ENCODE data around the gene C11orf87. TPM values are rescaled to one million over a fixed set of nuclear protein-coding genes. Genes with fewer than 3 reads are reported as not detected.

The C11orf87 gene
- total RNA-seq, 1 experiment from 2014 or later, result not detected

- Histone ChIP-seq H3K79me2 (ENCODE audit: low read depth) (no peaks in the 10 kb centered on the region), H3K9me2 (ENCODE audit: insufficient read depth) (no peaks in the 10 kb centered on the region), H4K20me1 (ENCODE audit: insufficient read depth) (no peaks in the 10 kb centered on the region), H3K4me1 (replicated peaks; ENCODE audit: insufficient read depth) (no peaks in the 10 kb centered on the region), H3K27me3 (ENCODE audit: insufficient read depth, low read depth) (no peaks in the 10 kb centered on the region), H3K4me3 (no peak overlapping the region), H3F3A (ENCODE audit: insufficient read depth, low read depth) (no peaks in the 10 kb centered on the region), H3K4me2 (no peak overlapping the region), H2AFZ (no peak overlapping the region), H3K27ac (no peak overlapping the region), H3K36me3 (ENCODE audit: low read depth) (no peaks in the 10 kb centered on the region), H3K9me3 (ENCODE audit: insufficient read depth, low read depth) (no peaks in the 10 kb centered on the region)
- intact Hi-C loops (cut with micrococcal nuclease; ENCODE audit: unreplicated experiment), result no loop called here
- ChIA-PET POLR2A (ENCODE audit: unreplicated experiment) (no interaction called here), CTCF (no interaction called here)
- no TSS peak for BruUV-seq (replicated peaks)
- DNase-seq, result no peak
- no peak for TF ChIP-seq EZH2 (IDR thresholded peaks at IDR 0.05; ENCODE audit: low read depth)
Observed at GRCh38 chr11:109377039-109377742, 44.8 kb upstream of the C11orf87 start.

- intact Hi-C loops (cut with micrococcal nuclease; ENCODE audit: unreplicated experiment), result no loop called here
- BruUV-seq (replicated peaks), result no TSS peak
- H3K9me3 ChIP-seq (ENCODE audit: insufficient read depth, low read depth), result no peaks in the 10 kb centered on the region
- H3K36me3 ChIP-seq (ENCODE audit: low read depth), result no peaks in the 10 kb centered on the region
- no peaks in the 10 kb centered on the region for H3K79me2 ChIP-seq (ENCODE audit: low read depth)
- POLR2A ChIA-PET (ENCODE audit: unreplicated experiment), result no interaction called here
- H3F3A ChIP-seq (ENCODE audit: insufficient read depth, low read depth), result no peaks in the 10 kb centered on the region
- no peak for TF ChIP-seq CTCF (conservative IDR thresholded peaks at IDR 0.05)
- H3K27me3 ChIP-seq (ENCODE audit: insufficient read depth, low read depth), result no peaks in the 10 kb centered on the region
- no peaks in the 10 kb centered on the region for H3K4me1 ChIP-seq (replicated peaks; ENCODE audit: insufficient read depth)
- DNase-seq, result no peak
- CTCF ChIA-PET, result no interaction called here
- H2AFZ ChIP-seq, result no peak overlapping the region
- no peak overlapping the region for H3K4me2 ChIP-seq
- no peak overlapping the region for H3K27ac ChIP-seq
- H4K20me1 ChIP-seq (ENCODE audit: insufficient read depth), result no peaks in the 10 kb centered on the region
- H3K4me3 ChIP-seq, result no peak overlapping the region
- H3K9me2 ChIP-seq (ENCODE audit: insufficient read depth), result no peaks in the 10 kb centered on the region
Observed at GRCh38 chr11:109378034-109378433, 44.0 kb upstream of the C11orf87 start.

- CTCF ChIA-PET, result no interaction called here
- Histone ChIP-seq H3K27ac (no peak overlapping the region), H3K9me3 (ENCODE audit: insufficient read depth, low read depth) (no peaks in the 10 kb centered on the region), H3K9me2 (ENCODE audit: insufficient read depth) (peaks cover 3% of the 10 kb centered on the region; the same call in 1 of the 2 replicates), H3K36me3 (ENCODE audit: low read depth) (no peaks in the 10 kb centered on the region), H2AFZ (no peak overlapping the region), H3F3A (ENCODE audit: insufficient read depth, low read depth) (no peaks in the 10 kb centered on the region), H3K79me2 (ENCODE audit: low read depth) (no peaks in the 10 kb centered on the region), H3K27me3 (ENCODE audit: insufficient read depth, low read depth) (no peaks in the 10 kb centered on the region), H3K4me1 (replicated peaks; ENCODE audit: insufficient read depth) (no peaks in the 10 kb centered on the region), H3K4me3 (no peak overlapping the region), H3K4me2 (no peak overlapping the region), H4K20me1 (ENCODE audit: insufficient read depth) (no peaks in the 10 kb centered on the region)
- intact Hi-C loops (cut with micrococcal nuclease; ENCODE audit: unreplicated experiment), result no loop called here
- no peak for TF ChIP-seq CTCF (conservative IDR thresholded peaks at IDR 0.05)
- DNase-seq, result no peak
- BruUV-seq (replicated peaks), result no TSS peak
- POLR2A ChIA-PET (ENCODE audit: unreplicated experiment), result no interaction called here
Observed at GRCh38 chr11:109383306-109383705, 38.7 kb upstream of the C11orf87 start.

GRCh38 chr11:109384873-109385272, 37.1 kb upstream of the C11orf87 start:
- Histone ChIP-seq H3K36me3 (ENCODE audit: low read depth) (no peaks in the 10 kb centered on the region), H4K20me1 (ENCODE audit: insufficient read depth) (no peaks in the 10 kb centered on the region), H3K4me3 (no peak overlapping the region), H3K27ac (no peak overlapping the region), H3K79me2 (ENCODE audit: low read depth) (no peaks in the 10 kb centered on the region), H3F3A (ENCODE audit: insufficient read depth, low read depth) (no peaks in the 10 kb centered on the region), H3K9me2 (ENCODE audit: insufficient read depth) (peaks cover 3% of the 10 kb centered on the region; the same call in 1 of the 2 replicates), H3K4me1 (replicated peaks; ENCODE audit: insufficient read depth) (no peaks in the 10 kb centered on the region), H3K27me3 (ENCODE audit: insufficient read depth, low read depth) (no peaks in the 10 kb centered on the region), H3K4me2 (no peak overlapping the region), H3K9me3 (ENCODE audit: insufficient read depth, low read depth) (no peaks in the 10 kb centered on the region), H2AFZ (no peak overlapping the region)
- POLR2A ChIA-PET (ENCODE audit: unreplicated experiment), result no interaction called here
- DNase-seq, result no peak
- CTCF ChIA-PET, result no interaction called here
- TF ChIP-seq CTCF (conservative IDR thresholded peaks at IDR 0.05) (no peak), EZH2 (IDR thresholded peaks at IDR 0.05; ENCODE audit: low read depth) (no peak)
- no TSS peak for BruUV-seq (replicated peaks)
- intact Hi-C loops (cut with micrococcal nuclease; ENCODE audit: unreplicated experiment), result no loop called here

All from PC-9 (cell line).